WTC11 (cell line): Measurements from ENCODE around the gene ZNF780B.

Experiments
- FOXP1 ChIP-seq: sonication (generic); formaldehyde crosslinking; IDR thresholded peaks from 2 replicates; pipeline ENCODE4 v1.8.0; 2022; ENCODE audit warnings: missing genetic modification reagents, mild to moderate bottlenecking, moderate library complexity, borderline replicate concordance
- TF ChIP-seq, protein P1 (sequence below): sonication (generic); formaldehyde crosslinking; IDR thresholded peaks from 2 replicates; pipeline ENCODE4 v1.8.0; 2022; ENCODE audit warnings: mild to moderate bottlenecking, missing genetic modification reagents
- TF ChIP-seq, protein P2 (sequence below): fragments of 200-600 bp; IDR thresholded peaks from 2 replicates; pipeline ENCODE4 v1.8.0; 2022; ENCODE audit warnings: antibody characterized with exemption

DNA sequence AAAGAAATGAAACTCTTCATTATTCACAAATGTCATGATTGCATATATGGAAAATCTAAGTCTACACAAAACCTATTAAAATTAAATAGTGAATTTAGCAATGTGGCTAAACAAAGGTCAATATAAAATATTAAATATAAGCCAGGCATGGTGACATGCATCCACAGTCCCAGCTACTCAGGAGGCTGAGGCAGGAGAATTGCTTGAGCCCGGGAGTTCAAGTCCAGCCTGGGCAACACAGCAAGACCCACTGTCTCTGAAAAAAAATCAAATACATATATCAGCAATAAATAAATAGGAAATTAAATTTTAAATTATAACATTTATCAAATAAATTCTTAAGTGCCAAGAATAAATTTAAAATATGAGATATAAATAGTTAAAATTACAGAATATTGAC lies 73.1 kb downstream of the ZNF780B start:
- TF ChIP-seq, protein P1, sequence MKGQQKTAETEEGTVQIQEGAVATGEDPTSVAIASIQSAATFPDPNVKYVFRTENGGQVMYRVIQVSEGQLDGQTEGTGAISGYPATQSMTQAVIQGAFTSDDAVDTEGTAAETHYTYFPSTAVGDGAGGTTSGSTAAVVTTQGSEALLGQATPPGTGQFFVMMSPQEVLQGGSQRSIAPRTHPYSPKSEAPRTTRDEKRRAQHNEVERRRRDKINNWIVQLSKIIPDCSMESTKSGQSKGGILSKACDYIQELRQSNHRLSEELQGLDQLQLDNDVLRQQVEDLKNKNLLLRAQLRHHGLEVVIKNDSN (CRISPR knock-in tag): no peak
- TF ChIP-seq FOXP1: no peak
- TF ChIP-seq, protein P2, sequence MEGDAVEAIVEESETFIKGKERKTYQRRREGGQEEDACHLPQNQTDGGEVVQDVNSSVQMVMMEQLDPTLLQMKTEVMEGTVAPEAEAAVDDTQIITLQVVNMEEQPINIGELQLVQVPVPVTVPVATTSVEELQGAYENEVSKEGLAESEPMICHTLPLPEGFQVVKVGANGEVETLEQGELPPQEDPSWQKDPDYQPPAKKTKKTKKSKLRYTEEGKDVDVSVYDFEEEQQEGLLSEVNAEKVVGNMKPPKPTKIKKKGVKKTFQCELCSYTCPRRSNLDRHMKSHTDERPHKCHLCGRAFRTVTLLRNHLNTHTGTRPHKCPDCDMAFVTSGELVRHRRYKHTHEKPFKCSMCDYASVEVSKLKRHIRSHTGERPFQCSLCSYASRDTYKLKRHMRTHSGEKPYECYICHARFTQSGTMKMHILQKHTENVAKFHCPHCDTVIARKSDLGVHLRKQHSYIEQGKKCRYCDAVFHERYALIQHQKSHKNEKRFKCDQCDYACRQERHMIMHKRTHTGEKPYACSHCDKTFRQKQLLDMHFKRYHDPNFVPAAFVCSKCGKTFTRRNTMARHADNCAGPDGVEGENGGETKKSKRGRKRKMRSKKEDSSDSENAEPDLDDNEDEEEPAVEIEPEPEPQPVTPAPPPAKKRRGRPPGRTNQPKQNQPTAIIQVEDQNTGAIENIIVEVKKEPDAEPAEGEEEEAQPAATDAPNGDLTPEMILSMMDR: no peak
